ENCODE measurements around the gene TMEM220.

TMEM220 gene

DNA sequence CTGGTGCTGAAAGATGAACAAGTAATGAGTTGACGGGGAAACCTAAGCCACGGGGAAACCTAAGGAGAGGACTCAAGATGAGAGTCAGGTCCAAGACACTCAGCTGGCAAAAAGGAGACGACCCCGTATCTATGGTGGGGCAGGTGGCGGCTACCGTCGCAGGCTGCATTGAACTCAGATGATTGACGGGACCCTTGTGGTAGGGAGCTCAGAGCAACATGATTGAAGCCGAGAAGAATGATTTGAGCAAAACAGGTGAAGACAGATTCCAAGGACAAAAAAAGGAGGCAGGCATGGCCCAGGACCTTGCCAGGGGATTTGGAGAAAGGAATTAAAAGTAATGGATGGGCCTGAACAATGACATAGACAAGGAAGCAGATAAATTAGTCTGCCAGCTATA lies 65.3 kb downstream of the TMEM220 start:
- no peak for DNase-seq (ENCODE audit: low spot score)
